GM23338 (cell line): ENCODE measurements around the gene KCNK3. TPM values are rescaled to one million over a fixed set of nuclear protein-coding genes. Genes with fewer than 3 reads are reported as not detected.

ENCODE experiments used
- ATAC-seq: fragments of 200-7000 bp; cut with Tn5 transposase; 3 replicates; pipeline ENCODE4 v1.9.1; 2020
- DNase-seq: peaks from one replicate; pipeline ENCODE4 v3.0.0-alpha.2; 2015; ENCODE audit warnings: low spot score
- H2AFZ ChIP-seq: fragments of 200-600 bp; sonication (generic); 2 replicates; pipeline ENCODE4 v1.8.0; 2016; ENCODE audit warnings: antibody characterized with exemption, mild to moderate bottlenecking, moderate library complexity
- H3F3A ChIP-seq: fragments of 200-600 bp; sonication (generic); replicated peaks from 2 replicates; pipeline ENCODE4 v1.8.0; 2017; ENCODE audit warnings: antibody characterized with exemption, mixed run types, low read depth
- H3K27ac ChIP-seq: fragments of 200-600 bp; sonication (generic); 2 replicates; pipeline ENCODE4 v1.6.1; 2016; ENCODE audit warnings: low read depth
- H3K27me3 ChIP-seq: fragments of 200-600 bp; sonication (generic); 2 replicates; pipeline ENCODE4 v1.8.0; 2016; ENCODE audit warnings: mild to moderate bottlenecking, mixed run types, moderate library complexity; ENCODE audit not compliant: insufficient read depth
- H3K36me3 ChIP-seq: fragments of 200-600 bp; sonication (generic); 2 replicates; pipeline ENCODE4 v1.8.0; 2016; ENCODE audit warnings: mild to moderate bottlenecking; ENCODE audit not compliant: insufficient read depth
- H3K4me1 ChIP-seq: fragments of 200-600 bp; sonication (generic); 2 replicates; pipeline ENCODE4 v1.8.0; 2016; ENCODE audit warnings: mild to moderate bottlenecking, moderate library complexity; ENCODE audit not compliant: insufficient read depth
- H3K4me2 ChIP-seq: fragments of 200-600 bp; sonication (generic); 2 replicates; pipeline ENCODE4 v1.7.1; 2017; ENCODE audit warnings: mixed run types
- H3K4me3 ChIP-seq: fragments of 200-600 bp; sonication (generic); 2 replicates; pipeline ENCODE4 v1.6.1; 2016; ENCODE audit warnings: mixed run types
- H3K79me2 ChIP-seq: fragments of 200-600 bp; sonication (generic); replicated peaks from 2 replicates; pipeline ENCODE4 v1.8.0; 2017; ENCODE audit warnings: mild to moderate bottlenecking; ENCODE audit not compliant: insufficient read depth
- H3K9me2 ChIP-seq: fragments of 200-600 bp; sonication (generic); 2 replicates; pipeline ENCODE4 v1.8.0; 2017; ENCODE audit not compliant: insufficient read depth
- H4K20me1 ChIP-seq: fragments of 200-600 bp; sonication (generic); replicated peaks from 2 replicates; pipeline ENCODE4 v1.8.0; 2017; ENCODE audit warnings: mild to moderate bottlenecking; ENCODE audit not compliant: insufficient read depth
- H3K27ac Mint-ChIP-seq: 2 replicates; pipeline ENCODE4 v1.8.0; 2020; ENCODE audit warnings: inconsistent platforms, mild to moderate bottlenecking, moderate library complexity, mixed read lengths
- H3K27me3 Mint-ChIP-seq: 3 replicates; pipeline ENCODE4 v1.8.0; 2022; ENCODE audit warnings: low read depth, mild to moderate bottlenecking, moderate library complexity, mixed read lengths, inconsistent platforms; ENCODE audit not compliant: insufficient read depth, poor library complexity
- H3K36me3 Mint-ChIP-seq: 3 replicates; pipeline ENCODE4 v1.8.0; 2021; ENCODE audit warnings: low read depth, mild to moderate bottlenecking, inconsistent platforms, moderate library complexity, mixed read lengths
- H3K4me1 Mint-ChIP-seq: 3 replicates; pipeline ENCODE4 v1.8.0; 2020; ENCODE audit warnings: mild to moderate bottlenecking, inconsistent platforms, mixed read lengths
- H3K4me3 Mint-ChIP-seq: 3 replicates; pipeline ENCODE4 v1.8.0; 2021; ENCODE audit warnings: moderate library complexity, mild to moderate bottlenecking, inconsistent platforms, mixed read lengths
- H3K9me3 Mint-ChIP-seq: 3 replicates; pipeline ENCODE4 v1.8.0; 2020; ENCODE audit warnings: moderate library complexity, mild to moderate bottlenecking, inconsistent platforms, mixed read lengths
- CREB1 ChIP-seq: fragments of 250-450 bp; sonication (Bioruptor Pico); IDR thresholded peaks from 2 replicates; pipeline ENCODE4 v1.5.0; 2020; ENCODE audit warnings: low read depth, mild to moderate bottlenecking, moderate library complexity
- CTCF ChIP-seq, 2 experiments: fragments of 200-600 bp in 1 of 2; sonication (generic) in 1 of 2; conservative IDR thresholded peaks; 2 replicates each; pipeline versions ENCODE4 v1.5.1 to v1.6.1; 2016 to 2017; ENCODE audit warnings: antibody characterized with exemption in 2 of 2, low read depth in 2 of 2, mild to moderate bottlenecking in 2 of 2, moderate library complexity in 1 of 2
- ETS1 ChIP-seq: IDR thresholded peaks from 2 replicates; pipeline ENCODE4 v1.6.1; 2016; ENCODE audit warnings: antibody characterized with exemption
- EZH2 ChIP-seq: fragments of 200-600 bp; sonication (generic); IDR thresholded peaks from one replicate; pipeline ENCODE4 v1.8.0; 2017; ENCODE audit warnings: antibody characterized with exemption, mild to moderate bottlenecking, low read depth; ENCODE audit not compliant: unreplicated experiment
- EZH2phosphoT487 ChIP-seq: fragments of 200-600 bp; sonication (generic); IDR thresholded peaks from one replicate; pipeline ENCODE4 v1.8.1; 2018; ENCODE audit warnings: antibody characterized with exemption; ENCODE audit not compliant: unreplicated experiment
- JUNB ChIP-seq: IDR thresholded peaks from one replicate; pipeline ENCODE4 v1.6.1; 2016; ENCODE audit warnings: antibody characterized with exemption; ENCODE audit not compliant: unreplicated experiment
- NANOG ChIP-seq: IDR thresholded peaks from 2 replicates; pipeline ENCODE4 v1.6.1; 2016; ENCODE audit warnings: antibody characterized with exemption, borderline replicate concordance
- POLR2AphosphoS5 ChIP-seq: IDR thresholded peaks from 2 replicates; pipeline ENCODE4 v1.6.1; 2016; ENCODE audit warnings: antibody characterized with exemption, low read depth
- ZNF114 ChIP-seq: fragments of 250-450 bp; sonication (Bioruptor Pico); IDR thresholded peaks from 2 replicates; pipeline ENCODE4 v1.5.0; 2020; ENCODE audit warnings: mild to moderate bottlenecking, moderate library complexity
- ZNF331 ChIP-seq: fragments of 250-450 bp; sonication (Bioruptor Pico); IDR thresholded peaks from 2 replicates; pipeline ENCODE4 v1.5.0; 2020; ENCODE audit warnings: low read depth, mild to moderate bottlenecking, moderate library complexity
- polyA plus RNA-seq: library from polyadenylated mRNA; unstranded; fragments of >200 nt; fragmentation: Nextera tagmentation; extraction: Ambion mirVana; gene quantifications from 2 replicates; pipeline ENCODE4 v1.2.1, GENCODE V29; 2016
- total RNA-seq: library from RNA; depleted of rRNA; stranded (reverse); fragments of >200 nt; shearing (Covaris generic); gene quantifications from 2 replicates; pipeline ENCODE4 v1.2.3, GENCODE V29; 2014

Gene KCNK3
- total and polyA plus RNA-seq, 2 experiments from 2014 or later = not detected

- no peak overlapping the region for H3K27ac ChIP-seq
- H2AFZ ChIP-seq = no peak overlapping the region
- no peak for DNase-seq
- no peaks in the 10 kb centered on the region for H3K36me3 Mint-ChIP-seq
- TF ChIP-seq NANOG (no peak), JUNB (no peak), ETS1 (no peak), EZH2phosphoT487 (no peak), CREB1 (CRISPR knock-in tag) (no peak)
- no peak overlapping the region for H3K4me2 ChIP-seq
- no peak overlapping the region for H3K4me3 ChIP-seq
- no peaks in the 10 kb centered on the region for H3K27me3 ChIP-seq
- no peaks in the 10 kb centered on the region; the same call in 2 of the 3 replicates for H3K9me3 Mint-ChIP-seq
- no peak overlapping the region for H3K27ac Mint-ChIP-seq
- H3K36me3 ChIP-seq = no peaks in the 10 kb centered on the region
- H3K4me3 Mint-ChIP-seq = no peak overlapping the region
- ATAC-seq = no peak
- peaks cover 5% of the 10 kb centered on the region for H3K4me1 ChIP-seq
- no peaks in the 10 kb centered on the region for H3K9me2 ChIP-seq
- H3K27me3 Mint-ChIP-seq = peaks cover 5% of the 10 kb centered on the region
- H3K79me2 ChIP-seq = no peaks in the 10 kb centered on the region
- H3K4me1 Mint-ChIP-seq = peaks cover 12% of the 10 kb centered on the region
- no peaks in the 10 kb centered on the region for H3F3A ChIP-seq
- H4K20me1 ChIP-seq = no peaks in the 10 kb centered on the region
These were observed 23.8 kb downstream of the KCNK3 start for GRCh38 chr2:26716340-26716739.

GRCh38 chr2:26716769-26717168 is 24.2 kb downstream of the KCNK3 start:
- no peak for ATAC-seq
- Histone ChIP-seq H3K36me3 (no peaks in the 10 kb centered on the region), H3F3A (no peaks in the 10 kb centered on the region), H4K20me1 (no peaks in the 10 kb centered on the region), H3K9me2 (no peaks in the 10 kb centered on the region), H3K79me2 (no peaks in the 10 kb centered on the region), H3K27me3 (no peaks in the 10 kb centered on the region), H3K4me3 (no peak overlapping the region), H3K27ac (no peak overlapping the region), H2AFZ (no peak overlapping the region), H3K4me2 (no peak overlapping the region), H3K4me1 (peaks cover 5% of the 10 kb centered on the region)
- Mint-ChIP-seq H3K4me3 (no peak overlapping the region), H3K27me3 (peaks cover 8% of the 10 kb centered on the region), H3K9me3 (no peaks in the 10 kb centered on the region; the same call in 2 of the 3 replicates), H3K27ac (no peak overlapping the region), H3K36me3 (no peaks in the 10 kb centered on the region), H3K4me1 (peaks cover 13% of the 10 kb centered on the region)
- DNase-seq = no peak
- no peak for TF ChIP-seq ZNF114 (CRISPR knock-in tag)
- TF ChIP-seq ETS1 = no peak
- no peak for TF ChIP-seq CREB1 (CRISPR knock-in tag)
- no peak for TF ChIP-seq POLR2AphosphoS5
- no peak for TF ChIP-seq EZH2phosphoT487
- no peak for TF ChIP-seq ZNF331

- ATAC-seq = no peak
- no peak for DNase-seq
- Histone ChIP-seq H3K9me2 (no peaks in the 10 kb centered on the region), H3K79me2 (no peaks in the 10 kb centered on the region), H3K27ac (no peak overlapping the region), H3K4me2 (no peak overlapping the region), H2AFZ (no peak overlapping the region), H3F3A (no peaks in the 10 kb centered on the region), H3K36me3 (no peaks in the 10 kb centered on the region), H3K4me3 (no peak overlapping the region), H3K4me1 (peaks cover 5% of the 10 kb centered on the region), H4K20me1 (no peaks in the 10 kb centered on the region), H3K27me3 (no peaks in the 10 kb centered on the region)
- Mint-ChIP-seq H3K27ac (no peak overlapping the region), H3K9me3 (no peaks in the 10 kb centered on the region; the same call in 2 of the 3 replicates), H3K36me3 (no peaks in the 10 kb centered on the region), H3K4me3 (no peak overlapping the region), H3K4me1 (peaks cover 13% of the 10 kb centered on the region), H3K27me3 (peaks cover 8% of the 10 kb centered on the region)
- TF ChIP-seq NANOG = no peak
- no peak for TF ChIP-seq ZNF114 (CRISPR knock-in tag)
- TF ChIP-seq CREB1 (CRISPR knock-in tag) = no peak
- TF ChIP-seq EZH2 = no peak
- TF ChIP-seq ZNF331 = no peak
- TF ChIP-seq CTCF (conservative IDR thresholded peaks at IDR 0.05; ENCODE audit: low read depth in 2 of 2) = no peak
These were observed 24.8 kb downstream of the KCNK3 start for GRCh38 chr2:26717362-26717761.
